K562 (cell line): ENCODE results near the gene SMCO1. TPM values are rescaled to one million over a fixed set of nuclear protein-coding genes. Genes with fewer than 3 reads are reported as not detected.

Experiments
- ATAC-seq: fragments of 200-7000 bp; cut with Tn5 transposase; 3 replicates; pipeline ENCODE4 v1.9.1; 2020; ENCODE audit warnings: moderate library complexity
- BruUV-seq: library from RNA; stranded (reverse); fragments of 400-500 nt; replicated peaks from 2 replicates; lab custom pipeline; 2021; lab: Mats Ljungman, UMichigan
- CTCF ChIA-PET: fragments of 300-600 bp; formaldehyde crosslinking; extraction: SDS; loops from one replicate; lab custom pipeline; 2021; ENCODE audit warnings: low intra/inter-chr PET ratio; lab: Yijun Ruan, JAX
- POLR2A ChIA-PET: fragments of 300-600, 350-650 bp; sonication (Branson Sonifier 250); formaldehyde crosslinking; extraction: SDS; loops from one replicate; lab custom pipeline; 2021; ENCODE audit warnings: antibody characterized with exemption, inconsistent platforms; lab: Yijun Ruan, JAX
- DNase-seq, 4 experiments: peaks; one replicate each; pipeline versions ENCODE4 v3.0.0 to v3.0.0-alpha.2; 2011 to 2018; ENCODE audit warnings: low spot score in 3 of 4, mixed read lengths in 3 of 4; ENCODE audit errors: extremely low read depth in 1 of 4
- FAIRE-seq: peaks from 2 replicates; lab custom pipeline; 2011; peaks lifted over from hg19 to GRCh38; lab: Jason Lieb, UNC
- H2AFZ ChIP-seq: 2 replicates; pipeline ENCODE4 v1.6.0; 2011; ENCODE audit warnings: low read depth, low read length, control low read depth, inconsistent platforms
- H3K27ac ChIP-seq: fragments of 200-600 bp; 3 replicates; pipeline ENCODE4 v1.8.0; 2011; ENCODE audit warnings: low read depth, mild to moderate bottlenecking, control low read depth, inconsistent platforms, low read length, moderate library complexity, mixed read lengths; ENCODE audit errors: extremely low read depth
- H3K27me3 ChIP-seq, 2 experiments: fragments of 300-600 bp in 1 of 2; 2 replicates in 1 of 2; 3 replicates in 1 of 2; pipeline versions ENCODE4 v1.6.0 to v1.8.0; 2011; ENCODE audit warnings: inconsistent platforms in 2 of 2, low read length in 2 of 2, mild to moderate bottlenecking in 1 of 2, mixed read lengths in 1 of 2, moderate library complexity in 1 of 2; ENCODE audit not compliant: control insufficient read depth in 2 of 2, insufficient read depth in 2 of 2
- H3K36me3 ChIP-seq: fragments of 300-600 bp; 3 replicates; pipeline ENCODE4 v1.8.0; 2011; ENCODE audit warnings: mild to moderate bottlenecking, low read length, inconsistent platforms; ENCODE audit not compliant: control insufficient read depth, insufficient read depth
- H3K4me1 ChIP-seq, 2 experiments: fragments of 200-600 bp in 1 of 2; replicated peaks in 1 of 2; 2 replicates in 1 of 2; 3 replicates in 1 of 2; pipeline versions ENCODE4 v1.5.1 to v1.8.0; 2011; ENCODE audit warnings: inconsistent platforms in 2 of 2, low read length in 2 of 2, mild to moderate bottlenecking in 1 of 2, mixed read lengths in 1 of 2, moderate library complexity in 1 of 2; ENCODE audit not compliant: control insufficient read depth in 2 of 2, insufficient read depth in 2 of 2
- H3K4me2 ChIP-seq: 2 replicates; pipeline ENCODE4 v1.6.1; 2011; ENCODE audit warnings: low read length, control low read depth, inconsistent platforms, mixed read lengths; ENCODE audit not compliant: insufficient read depth
- H3K4me3 ChIP-seq: fragments of 200-600 bp; sonication (generic), shearing (Covaris generic); 2 replicates; pipeline ENCODE4 v1.5.1; 2016; ENCODE audit warnings: control low read depth, inconsistent platforms
- H3K79me2 ChIP-seq: fragments of 200-600 bp; 3 replicates; pipeline ENCODE4 v1.8.0; 2011; ENCODE audit warnings: low read length, inconsistent platforms; ENCODE audit not compliant: control insufficient read depth, insufficient read depth
- H3K9ac ChIP-seq, 2 experiments: 2 replicates each; pipeline versions ENCODE4 v1.6.0 to v1.6.1; 2011; ENCODE audit warnings: low read depth in 2 of 2, low read length in 2 of 2, control low read depth in 1 of 2, inconsistent platforms in 1 of 2, mild to moderate bottlenecking in 1 of 2, mixed read lengths in 1 of 2; ENCODE audit not compliant: insufficient read depth in 1 of 2
- H3K9me1 ChIP-seq: one replicate; pipeline ENCODE4 v1.6.0; 2011; ENCODE audit warnings: inconsistent platforms, mild to moderate bottlenecking, low read length, moderate library complexity; ENCODE audit not compliant: control insufficient read depth, insufficient read depth
- H3K9me3 ChIP-seq: replicated peaks from 2 replicates; pipeline ENCODE4 v1.5.1; 2011; ENCODE audit warnings: low read depth, low read length, inconsistent platforms; ENCODE audit not compliant: control insufficient read depth, insufficient read depth
- H4K20me1 ChIP-seq: replicated peaks from 2 replicates; pipeline ENCODE4 v1.6.1; 2011; ENCODE audit warnings: low read length, inconsistent platforms, mixed read lengths; ENCODE audit not compliant: control insufficient read depth, insufficient read depth
- RBM25 ChIP-seq: fragments of 200-400 bp; formaldehyde crosslinking; IDR thresholded peaks from 2 replicates; pipeline ENCODE4 v1.6.1; 2018; ENCODE audit warnings: low read length, low read depth, moderate library complexity; ENCODE audit not compliant: severe bottlenecking
- WGBS: fragments of 100-300 bp; shearing (Covaris generic); methylation state at CpG from one replicate; pipeline ENCODE4 v1.1.6; 2016; ENCODE audit warnings: low coverage, mixed read lengths; ENCODE audit not compliant: insufficient coverage; ENCODE audit errors: missing lambda C conversion rate; 5-methylcytosine and 5-hydroxymethylcytosine counted together
- in situ Hi-C: fragments of 300-500 bp; cut with MboI; formaldehyde crosslinking; loops from 4 replicates; pipeline ENCODE4 v1.15.0; 2018; ENCODE audit warnings: inconsistent platforms, mixed read lengths
- intact Hi-C: fragments of 100-400 bp; cut with micrococcal nuclease; formaldehyde crosslinking; loops from 2 replicates; pipeline ENCODE4 v1.14.2; 2022
- polyA plus RNA-seq, 8 experiments: library from polyadenylated mRNA; depleted of rRNA in 4 of 8; stranded (reverse) in 5 of 8; unstranded in 3 of 8; fragments of >200 nt; fragmentation: Nextera tagmentation in 2 of 8; fragmentation: Illumina TruSeq in 1 of 8; extraction: Ambion mirVana in 2 of 8; extraction: Trizol in 1 of 8; gene quantifications; 2 replicates each; pipeline versions ENCODE4 v1.2.1 to v1.2.3, GENCODE V29; 2011 to 2014; ENCODE audit warnings: inconsistent platforms in 1 of 8, missing spikeins in 1 of 8
- total RNA-seq, 7 experiments: library from RNA; depleted of rRNA in 6 of 7; stranded (reverse); fragments of >200 nt in 6 of 7; fragmentation: Illumina TruSeq in 2 of 7; extraction: Trizol in 2 of 7; gene quantifications; 2 replicates each; pipeline versions ENCODE4 v1.2.1 to v1.2.3, GENCODE V29; 2011 to 2021; ENCODE audit warnings: low replicate concordance in 1 of 7
- TF ChIP-seq, protein P1 (sequence below): fragments of 250-450 bp; sonication (Bioruptor Pico); IDR thresholded peaks from 2 replicates; pipeline ENCODE4 v1.5.0; 2021; ENCODE audit warnings: mild to moderate bottlenecking, moderate library complexity

SMCO1 gene
- total and polyA plus RNA-seq, 9 of the 15 experiments (the other 6 are each of a cell fraction or from before 2014, with no cell fraction given), result 0.05 to 0.35 (median 0.12) TPM; not detected in 5

GRCh38 chr3:196514350-196514716 is 813 bp downstream of the SMCO1 start:
- no peaks in the 10 kb centered on the region for H3K27me3 ChIP-seq
- no peaks in the 10 kb centered on the region for H3K9me1 ChIP-seq
- H3K79me2 ChIP-seq, result no peaks in the 10 kb centered on the region
- H3K27ac ChIP-seq, result no peak overlapping the region
- TF ChIP-seq, protein P1, sequence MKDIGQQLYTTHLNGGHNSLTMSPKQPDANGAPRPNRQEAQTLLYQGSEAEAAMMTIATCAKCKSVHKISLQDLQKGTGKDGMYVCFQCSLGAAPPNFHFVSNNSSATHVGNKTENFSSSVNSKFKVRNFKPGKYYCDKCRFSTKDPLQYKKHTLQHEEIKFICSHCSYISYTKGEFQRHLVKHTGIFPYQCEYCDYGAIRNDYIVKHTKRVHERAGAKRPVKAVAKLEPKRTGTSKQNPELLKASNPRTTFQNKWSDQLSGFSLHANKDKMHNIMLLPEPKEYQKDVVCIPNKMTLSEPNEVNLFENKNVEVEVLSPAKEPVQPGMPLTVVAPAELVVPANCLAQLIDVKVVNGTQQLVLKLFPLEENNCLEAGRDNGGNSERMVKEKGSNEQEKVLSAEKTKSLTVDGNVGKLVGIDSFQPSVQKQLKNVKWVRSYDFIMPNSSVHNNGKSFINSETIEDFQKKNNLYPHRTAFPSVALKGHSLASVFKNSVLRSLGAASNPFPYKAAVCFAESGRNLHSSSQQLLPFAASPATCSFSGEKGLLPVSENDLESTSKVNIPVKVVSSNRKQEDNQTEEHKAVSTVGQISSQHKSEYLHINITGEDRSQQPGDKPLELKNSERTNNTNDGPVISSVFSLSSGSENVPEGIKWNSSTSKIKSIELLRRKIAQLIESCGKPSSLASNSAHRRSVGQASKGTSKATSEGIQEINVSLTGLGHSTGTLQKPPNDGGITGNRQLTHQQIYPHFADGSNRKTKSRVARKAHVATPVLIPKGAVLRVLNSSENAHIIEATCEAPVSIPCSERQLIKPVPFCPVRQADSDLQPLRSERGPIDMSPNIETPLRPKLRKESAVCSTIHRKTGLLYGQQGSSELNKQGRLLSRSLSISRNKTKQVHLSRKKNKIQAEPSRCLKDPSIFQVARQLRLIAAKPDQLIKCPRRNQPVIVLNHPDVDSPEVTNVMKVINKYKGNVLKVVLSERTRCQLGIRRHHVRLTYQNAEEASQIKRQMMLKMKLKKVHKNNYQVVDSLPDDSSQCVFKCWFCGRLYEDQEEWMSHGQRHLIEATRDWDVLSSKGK (CRISPR knock-in tag), result no peak
- TF ChIP-seq RBM25, result peak; percentile 15
- peaks cover 19 to 53% of the 10 kb centered on the region in 2 experiments for H3K4me1 ChIP-seq
- DNase-seq (no peak), ATAC-seq (no peak), FAIRE-seq (no peak)
- POLR2A ChIA-PET, result interaction anchor here (0.9 to 1.0 kb wide), 2 partner anchors 8 to 435 kb away, joined by 3 read pairs; no protein-coding TSS in a partner anchor
- no peak overlapping the region for H2AFZ ChIP-seq
- peaks cover 5% of the 10 kb centered on the region; the same call in 1 of the 2 replicates for H3K9me3 ChIP-seq
- H3K4me2 ChIP-seq, result no peak overlapping the region
- WGBS, result 90% methylated on average over 1 of the region's 1 CpG
- in situ Hi-C loops (loop anchor here (25.0 kb wide), 2 partner anchors 627 to 802 kb away; partner anchors contain the start of gene MUC20), intact Hi-C loops (loop anchor here (10.0 kb wide), 1 partner anchor 430 kb away; the partner anchor contains the start of gene TFRC)
- CTCF ChIA-PET, result no interaction called here
- no TSS peak for BruUV-seq
- H3K9ac ChIP-seq, result no peak overlapping the region
- no peaks in the 10 kb centered on the region for H3K36me3 ChIP-seq
- no peak overlapping the region for H3K4me3 ChIP-seq
- H4K20me1 ChIP-seq, result no peaks in the 10 kb centered on the region
